OCI-LY1 (cell line): ENCODE measurements around the gene POLR2E.

ENCODE experiments used
- H2AFZ ChIP-seq: fragments of 200-600 bp; sonication (generic), shearing (Covaris generic); 2 replicates; pipeline ENCODE4 v1.6.0; 2014; ENCODE audit warnings: antibody characterized with exemption, mild to moderate bottlenecking, low read length
- H3F3A ChIP-seq: fragments of 200-600 bp; sonication (generic), shearing (Covaris generic); 2 replicates; pipeline ENCODE4 v1.6.0; 2014; ENCODE audit warnings: mild to moderate bottlenecking, antibody characterized with exemption, low read length, moderate library complexity; ENCODE audit not compliant: insufficient read depth
- H3K27ac ChIP-seq: fragments of 200-600 bp; sonication (generic); 2 replicates; pipeline ENCODE4 v1.5.1; 2014; ENCODE audit warnings: low read length, mixed run types, mild to moderate bottlenecking, low read depth; ENCODE audit not compliant: poor library complexity, severe bottlenecking
- H3K27me3 ChIP-seq: fragments of 200-600 bp; sonication (generic); 2 replicates; pipeline ENCODE4 v1.6.0; 2014; ENCODE audit warnings: antibody characterized with exemption, mild to moderate bottlenecking, low read length, moderate library complexity; ENCODE audit not compliant: insufficient read depth
- H3K36me3 ChIP-seq: fragments of 200-600 bp; sonication (generic); 2 replicates; pipeline ENCODE4 v1.6.1; 2014; ENCODE audit warnings: mild to moderate bottlenecking, antibody characterized with exemption, low read length, moderate library complexity, mixed read lengths; ENCODE audit not compliant: insufficient read depth
- H3K4me1 ChIP-seq: fragments of 200-600 bp; sonication (generic); 2 replicates; pipeline ENCODE4 v1.5.1; 2014; ENCODE audit warnings: mild to moderate bottlenecking, low read length, moderate library complexity; ENCODE audit not compliant: insufficient read depth, severe bottlenecking
- H3K4me2 ChIP-seq: fragments of 200-600 bp; sonication (generic), shearing (Covaris generic); 2 replicates; pipeline ENCODE4 v1.6.1; 2014; ENCODE audit warnings: low read length
- H3K4me3 ChIP-seq: fragments of 200-600 bp; sonication (generic); 2 replicates; pipeline ENCODE4 v1.5.1; 2014; ENCODE audit warnings: low read length, low read depth, mild to moderate bottlenecking, mixed read lengths; ENCODE audit not compliant: poor library complexity, severe bottlenecking
- H3K79me2 ChIP-seq: fragments of 200-600 bp; shearing (Covaris generic); 2 replicates; pipeline ENCODE4 v1.6.1; 2016; ENCODE audit warnings: mixed run types, low read length, mixed read lengths; ENCODE audit not compliant: insufficient read depth
- H3K9ac ChIP-seq: fragments of 200-600 bp; sonication (generic), shearing (Covaris generic); 2 replicates; pipeline ENCODE4 v1.6.1; 2014; ENCODE audit warnings: mild to moderate bottlenecking, low read length, mixed read lengths
- H3K9me2 ChIP-seq: fragments of 200-600 bp; sonication (generic), shearing (Covaris generic); 2 replicates; pipeline ENCODE4 v1.6.1; 2014; ENCODE audit warnings: low read depth, mild to moderate bottlenecking, low read length, mixed read lengths
- H3K9me3 ChIP-seq: fragments of 200-600 bp; shearing (Covaris generic); 2 replicates; pipeline ENCODE4 v1.6.1; 2014; ENCODE audit warnings: low read length, mixed read lengths
- H4K20me1 ChIP-seq: fragments of 200-600 bp; sonication (generic), shearing (Covaris generic); 2 replicates; pipeline ENCODE4 v1.6.0; 2016; ENCODE audit warnings: mild to moderate bottlenecking, low read length; ENCODE audit not compliant: insufficient read depth
- CTCF ChIP-seq: fragments of 200-600 bp; sonication (generic), shearing (Covaris generic); IDR thresholded peaks from 2 replicates; pipeline ENCODE4 v1.5.1; 2017; ENCODE audit warnings: mild to moderate bottlenecking, antibody characterized with exemption, low read length, moderate library complexity, mixed read lengths
- EZH2 ChIP-seq: fragments of 200-600 bp; sonication (generic), shearing (Covaris generic); IDR thresholded peaks from 2 replicates; pipeline ENCODE4 v1.8.0; 2017; ENCODE audit warnings: borderline replicate concordance, mixed run types, mild to moderate bottlenecking, antibody characterized with exemption, low read length, moderate library complexity, mixed read lengths

The POLR2E gene

GRCh38 chr19:1105873-1106840 is 11.0 kb upstream of the POLR2E start:
- peaks cover 14% of the 10 kb centered on the region; the same call in 1 of the 2 replicates for H3K36me3 ChIP-seq
- H3K9me3 ChIP-seq = no peaks in the 10 kb centered on the region
- no peaks in the 10 kb centered on the region for H3K9me2 ChIP-seq
- H2AFZ ChIP-seq = no peak overlapping the region
- H3K4me2 ChIP-seq = no peak overlapping the region
- no peaks in the 10 kb centered on the region for H4K20me1 ChIP-seq
- TF ChIP-seq CTCF (no peak), EZH2 (no peak)
- no peaks in the 10 kb centered on the region for H3F3A ChIP-seq
- no peaks in the 10 kb centered on the region for H3K79me2 ChIP-seq
- H3K4me3 ChIP-seq = no peak overlapping the region
- peak overlapping the region; percentile 43 for H3K27ac ChIP-seq
- H3K4me1 ChIP-seq = peaks cover 45% of the 10 kb centered on the region
- H3K9ac ChIP-seq = no peak overlapping the region
- H3K27me3 ChIP-seq = no peaks in the 10 kb centered on the region

- Histone ChIP-seq H3K4me1 (peaks cover 45% of the 10 kb centered on the region), H3K79me2 (no peaks in the 10 kb centered on the region), H3K9me2 (no peaks in the 10 kb centered on the region), H3K27me3 (no peaks in the 10 kb centered on the region), H3K9ac (peak overlapping the region; percentile 83), H3F3A (no peaks in the 10 kb centered on the region), H3K36me3 (peaks cover 14% of the 10 kb centered on the region; the same call in 1 of the 2 replicates), H3K4me3 (peak overlapping the region; percentile 89), H3K27ac (no peak overlapping the region), H3K9me3 (no peaks in the 10 kb centered on the region), H2AFZ (no peak overlapping the region), H3K4me2 (peak overlapping the region; percentile 84), H4K20me1 (no peaks in the 10 kb centered on the region)
- TF ChIP-seq CTCF (no peak), EZH2 (no peak)
These were observed 10.1 kb upstream of the POLR2E start for GRCh38 chr19:1105008-1105872.

- no peak for TF ChIP-seq EZH2
- no peak for TF ChIP-seq CTCF
- H3K79me2 ChIP-seq = no peaks in the 10 kb centered on the region
- peaks cover 14% of the 10 kb centered on the region; the same call in 1 of the 2 replicates for H3K36me3 ChIP-seq
- no peaks in the 10 kb centered on the region for H3K9me3 ChIP-seq
- H3K27ac ChIP-seq = no peak overlapping the region
- peak overlapping the region; percentile 83 for H3K9ac ChIP-seq
- no peaks in the 10 kb centered on the region for H3K9me2 ChIP-seq
- H3K27me3 ChIP-seq = no peaks in the 10 kb centered on the region
- H4K20me1 ChIP-seq = no peaks in the 10 kb centered on the region
- no peaks in the 10 kb centered on the region for H3F3A ChIP-seq
- H3K4me2 ChIP-seq = peak overlapping the region; percentile 84
- H3K4me1 ChIP-seq = peaks cover 45% of the 10 kb centered on the region
- peak overlapping the region; percentile 89 for H3K4me3 ChIP-seq
- no peak overlapping the region for H2AFZ ChIP-seq
These were observed 9.3 kb upstream of the POLR2E start for GRCh38 chr19:1104311-1105007.
